Midbrain (tissue), 1 donor: ENCODE results near the gene SDHAF2.
A peak's percentile ranks its signal among the peaks of the same experiment; 100 is the strongest.
"Not testable (repeated sequence)": the region's sequence is repeated elsewhere in the genome, so short reads cannot be mapped to it uniquely, and the experiment has no call there.

ENCODE experiments used
- DNase-seq: peaks from one replicate; lab custom pipeline; 2025; lab: John Stamatoyannopoulos, UW

SDHAF2 gene

GRCh38 chr11:61425367-61426131, 4.4 kb upstream of the SDHAF2 start:
- no peak for DNase-seq

- DNase-seq, result no peak
Measured at GRCh38 chr11:61429346-61429690, 606 bp upstream of the SDHAF2 start.

- not testable (repeated sequence) for DNase-seq
Measured at GRCh38 chr11:61430839-61431238, 915 bp downstream of the SDHAF2 start.

- no peak for DNase-seq
Measured at GRCh38 chr11:61437496-61437895, 7.6 kb downstream of the SDHAF2 start.

GRCh38 chr11:61439615-61440014, 9.7 kb downstream of the SDHAF2 start:
- no peak for DNase-seq

- no peak for DNase-seq
Measured at GRCh38 chr11:61442616-61443015, 12.7 kb downstream of the SDHAF2 start.

GRCh38 chr11:61445516-61445915, 15.6 kb downstream of the SDHAF2 start:
- DNase-seq, result no peak

GRCh38 chr11:61446211-61446651, 16.3 kb downstream of the SDHAF2 start:
- DNase-seq, result peak; percentile 91

GRCh38 chr11:61447601-61448551, 18.0 kb downstream of the SDHAF2 start:
- no peak for DNase-seq

- no peak for DNase-seq
Measured at GRCh38 chr11:61448552-61448927, 18.6 kb downstream of the SDHAF2 start.

GRCh38 chr11:61452825-61453224, 22.9 kb downstream of the SDHAF2 start:
- DNase-seq, result no peak

- DNase-seq, result no peak
Measured at GRCh38 chr11:61453695-61454094, 23.8 kb downstream of the SDHAF2 start.

- no peak for DNase-seq
Measured at GRCh38 chr11:61454520-61454919, 24.6 kb downstream of the SDHAF2 start.

GRCh38 chr11:61460474-61460881, 30.6 kb downstream of the SDHAF2 start:
- DNase-seq, result peak; percentile 35

- DNase-seq, result no peak
Measured at GRCh38 chr11:61460986-61461385, 31.1 kb downstream of the SDHAF2 start.

GRCh38 chr11:61467602-61468001, 37.7 kb downstream of the SDHAF2 start:
- not testable (repeated sequence) for DNase-seq

GRCh38 chr11:61468002-61468401, 38.1 kb downstream of the SDHAF2 start:
- DNase-seq, result no peak

GRCh38 chr11:61472282-61472681, 42.4 kb downstream of the SDHAF2 start:
- DNase-seq, result no peak

- peak; percentile 38 for DNase-seq
Measured at GRCh38 chr11:61472868-61473267, 42.9 kb downstream of the SDHAF2 start.

- no peak for DNase-seq
Measured at GRCh38 chr11:61473370-61474012, 43.6 kb downstream of the SDHAF2 start.

GRCh38 chr11:61474013-61474643, 44.2 kb downstream of the SDHAF2 start:
- DNase-seq, result no peak

- no peak for DNase-seq
Measured at GRCh38 chr11:61475433-61475832, 45.5 kb downstream of the SDHAF2 start.
